ENCODE results near the gene PPP2R1B.
A peak's percentile ranks its signal among the peaks of the same experiment; 100 is the strongest.

PPP2R1B gene

DNA sequence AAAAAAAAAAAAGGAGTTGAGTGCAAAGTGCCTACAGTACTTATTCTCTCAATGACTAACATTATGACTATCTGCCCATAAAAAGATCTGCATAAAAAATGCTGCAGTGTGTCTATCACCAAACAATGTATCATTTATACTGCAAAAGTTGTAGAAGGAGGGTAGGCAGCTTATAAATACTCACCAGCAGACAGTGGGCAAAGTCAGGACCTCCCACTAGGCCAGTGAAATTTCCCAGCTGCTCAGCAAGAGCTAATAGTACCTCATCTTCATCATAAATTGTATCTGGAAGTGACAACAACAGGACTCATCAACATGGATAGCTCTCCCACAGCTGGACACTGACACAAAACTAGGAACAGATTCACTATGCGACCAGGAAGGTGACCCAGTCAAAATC is 1.6 kb downstream of the PPP2R1B start:
- H3K4me2 ChIP-seq (ENCODE audit: low read length) = peak overlapping the region; percentile 87
- no peak for TF ChIP-seq EZH2phosphoT487 (IDR thresholded peaks at IDR 0.05; ENCODE audit: borderline replicate concordance, low read length)
- TF ChIP-seq, protein P1, sequence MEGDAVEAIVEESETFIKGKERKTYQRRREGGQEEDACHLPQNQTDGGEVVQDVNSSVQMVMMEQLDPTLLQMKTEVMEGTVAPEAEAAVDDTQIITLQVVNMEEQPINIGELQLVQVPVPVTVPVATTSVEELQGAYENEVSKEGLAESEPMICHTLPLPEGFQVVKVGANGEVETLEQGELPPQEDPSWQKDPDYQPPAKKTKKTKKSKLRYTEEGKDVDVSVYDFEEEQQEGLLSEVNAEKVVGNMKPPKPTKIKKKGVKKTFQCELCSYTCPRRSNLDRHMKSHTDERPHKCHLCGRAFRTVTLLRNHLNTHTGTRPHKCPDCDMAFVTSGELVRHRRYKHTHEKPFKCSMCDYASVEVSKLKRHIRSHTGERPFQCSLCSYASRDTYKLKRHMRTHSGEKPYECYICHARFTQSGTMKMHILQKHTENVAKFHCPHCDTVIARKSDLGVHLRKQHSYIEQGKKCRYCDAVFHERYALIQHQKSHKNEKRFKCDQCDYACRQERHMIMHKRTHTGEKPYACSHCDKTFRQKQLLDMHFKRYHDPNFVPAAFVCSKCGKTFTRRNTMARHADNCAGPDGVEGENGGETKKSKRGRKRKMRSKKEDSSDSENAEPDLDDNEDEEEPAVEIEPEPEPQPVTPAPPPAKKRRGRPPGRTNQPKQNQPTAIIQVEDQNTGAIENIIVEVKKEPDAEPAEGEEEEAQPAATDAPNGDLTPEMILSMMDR (IDR thresholded peaks at IDR 0.05; ENCODE audit: low read depth, low read length, poor library complexity, severe bottlenecking) = no peak
- no peak overlapping the region for H3K27ac ChIP-seq (ENCODE audit: low read depth, low read length)
- no peaks in the 10 kb centered on the region for H3K9me3 ChIP-seq (ENCODE audit: control insufficient read depth, insufficient read depth, low read length)
- H4K20me1 ChIP-seq (ENCODE audit: control insufficient read depth, insufficient read depth, low read depth, low read length) = no peaks in the 10 kb centered on the region
- H3F3A ChIP-seq (ENCODE audit: control insufficient read depth, insufficient read depth) = no peaks in the 10 kb centered on the region
- H3K4me3 ChIP-seq (ENCODE audit: low read length) = peak overlapping the region; percentile 99
- H3K9me2 ChIP-seq (replicated peaks; ENCODE audit: control insufficient read depth, low read length) = no peaks in the 10 kb centered on the region
- H3K4me1 ChIP-seq (ENCODE audit: control insufficient read depth, low read length) = peaks cover 22% of the 10 kb centered on the region
- no peaks in the 10 kb centered on the region for H3K27me3 ChIP-seq (ENCODE audit: control insufficient read depth, low read length)
- peaks cover 62% of the 10 kb centered on the region for H3K36me3 ChIP-seq (ENCODE audit: control insufficient read depth, low read length)
- H3K79me2 ChIP-seq (ENCODE audit: control insufficient read depth, low read length) = peaks cover 35% of the 10 kb centered on the region

DNA sequence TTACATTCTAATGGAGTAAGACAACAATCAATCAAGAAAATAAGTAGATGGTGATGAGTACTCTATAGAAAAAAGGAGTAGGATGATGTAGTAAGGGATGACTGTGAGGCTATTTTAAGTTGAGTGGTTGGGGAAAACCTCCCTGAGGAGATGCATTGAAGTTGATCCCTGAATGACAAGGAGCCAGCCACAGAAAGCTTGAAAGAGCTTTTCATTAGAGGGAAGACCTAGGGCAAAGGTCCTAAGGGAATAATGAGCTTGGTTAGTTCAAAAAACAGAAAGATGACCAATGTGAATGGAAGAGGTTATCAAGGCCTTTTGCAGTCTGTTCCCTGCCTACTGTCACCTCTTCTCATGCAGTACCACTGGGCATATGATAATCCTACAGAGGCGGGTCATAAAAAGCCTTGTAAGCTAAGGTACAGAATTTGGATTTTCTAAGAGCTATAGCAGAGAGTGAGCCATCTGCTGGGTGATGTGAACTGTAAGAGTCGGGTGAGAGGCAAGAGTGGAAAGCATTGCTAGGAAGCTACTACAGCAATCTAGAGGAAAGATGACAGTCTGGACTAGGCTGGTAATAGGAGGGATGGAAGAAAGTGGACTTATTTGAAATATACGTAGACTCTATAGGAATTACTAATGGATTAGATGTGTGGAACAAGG is 3.1 kb downstream of the PPP2R1B start:
- no peaks in the 10 kb centered on the region for H4K20me1 ChIP-seq (ENCODE audit: control insufficient read depth, insufficient read depth, low read depth, low read length)
- no peaks in the 10 kb centered on the region; the same call in 1 of the 2 replicates for H3F3A ChIP-seq (ENCODE audit: control insufficient read depth, insufficient read depth)
- no peak overlapping the region for H3K4me2 ChIP-seq (ENCODE audit: low read length)
- H3K4me1 ChIP-seq (ENCODE audit: control insufficient read depth, low read length) = peaks cover 22% of the 10 kb centered on the region
- no peak overlapping the region for H3K27ac ChIP-seq (ENCODE audit: low read depth, low read length)
- TF ChIP-seq, protein P1 (IDR thresholded peaks at IDR 0.05; ENCODE audit: low read depth, low read length, poor library complexity, severe bottlenecking) = no peak
- no peak for TF ChIP-seq EZH2phosphoT487 (IDR thresholded peaks at IDR 0.05; ENCODE audit: borderline replicate concordance, low read length)
- no peaks in the 10 kb centered on the region for H3K9me2 ChIP-seq (replicated peaks; ENCODE audit: control insufficient read depth, low read length)
- peaks cover 35% of the 10 kb centered on the region for H3K79me2 ChIP-seq (ENCODE audit: control insufficient read depth, low read length)
- no peaks in the 10 kb centered on the region for H3K9me3 ChIP-seq (ENCODE audit: control insufficient read depth, insufficient read depth, low read length)
- H3K36me3 ChIP-seq (ENCODE audit: control insufficient read depth, low read length) = peaks cover 77% of the 10 kb centered on the region
- no peak overlapping the region for H3K4me3 ChIP-seq (ENCODE audit: low read length)
- H3K27me3 ChIP-seq (ENCODE audit: control insufficient read depth, low read length) = no peaks in the 10 kb centered on the region

DNA sequence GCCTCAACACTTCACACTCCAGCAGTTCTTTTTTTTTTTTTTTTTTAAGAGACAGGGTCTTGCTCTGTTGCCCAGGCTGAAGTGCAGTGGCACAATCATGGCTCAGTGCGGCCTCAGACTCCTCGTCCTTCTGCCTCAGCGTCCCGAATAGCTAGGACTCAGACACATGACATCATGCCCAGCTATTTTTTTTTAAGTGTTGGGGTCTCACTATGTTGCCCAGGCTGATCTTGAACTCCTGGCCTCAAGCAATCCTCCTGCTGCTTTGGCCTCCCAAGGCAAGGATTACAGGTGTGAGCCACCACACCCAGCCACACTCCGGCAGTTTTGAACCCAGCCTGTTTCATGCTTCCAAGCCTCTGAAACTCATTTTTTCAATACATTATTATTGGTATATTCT is 3.7 kb downstream of the PPP2R1B start:
- H3K4me2 ChIP-seq (ENCODE audit: low read length) = no peak overlapping the region
- no peaks in the 10 kb centered on the region for H3K9me2 ChIP-seq (replicated peaks; ENCODE audit: control insufficient read depth, low read length)
- H4K20me1 ChIP-seq (ENCODE audit: control insufficient read depth, insufficient read depth, low read depth, low read length) = no peaks in the 10 kb centered on the region
- peaks cover 35% of the 10 kb centered on the region for H3K79me2 ChIP-seq (ENCODE audit: control insufficient read depth, low read length)
- H3K27ac ChIP-seq (ENCODE audit: low read depth, low read length) = no peak overlapping the region
- no peaks in the 10 kb centered on the region; the same call in 1 of the 2 replicates for H3F3A ChIP-seq (ENCODE audit: control insufficient read depth, insufficient read depth)
- peaks cover 82% of the 10 kb centered on the region for H3K36me3 ChIP-seq (ENCODE audit: control insufficient read depth, low read length)
- TF ChIP-seq, protein P1 (IDR thresholded peaks at IDR 0.05; ENCODE audit: low read depth, low read length, poor library complexity, severe bottlenecking) = no peak
- no peak for TF ChIP-seq EZH2phosphoT487 (IDR thresholded peaks at IDR 0.05; ENCODE audit: borderline replicate concordance, low read length)
- no peaks in the 10 kb centered on the region for H3K27me3 ChIP-seq (ENCODE audit: control insufficient read depth, low read length)
- H3K4me3 ChIP-seq (ENCODE audit: low read length) = no peak overlapping the region
- H3K9me3 ChIP-seq (ENCODE audit: control insufficient read depth, insufficient read depth, low read length) = no peaks in the 10 kb centered on the region
- peaks cover 22% of the 10 kb centered on the region for H3K4me1 ChIP-seq (ENCODE audit: control insufficient read depth, low read length)
